Measurements from ENCODE around the gene KRTAP20-1.

KRTAP20-1 gene

DNA sequence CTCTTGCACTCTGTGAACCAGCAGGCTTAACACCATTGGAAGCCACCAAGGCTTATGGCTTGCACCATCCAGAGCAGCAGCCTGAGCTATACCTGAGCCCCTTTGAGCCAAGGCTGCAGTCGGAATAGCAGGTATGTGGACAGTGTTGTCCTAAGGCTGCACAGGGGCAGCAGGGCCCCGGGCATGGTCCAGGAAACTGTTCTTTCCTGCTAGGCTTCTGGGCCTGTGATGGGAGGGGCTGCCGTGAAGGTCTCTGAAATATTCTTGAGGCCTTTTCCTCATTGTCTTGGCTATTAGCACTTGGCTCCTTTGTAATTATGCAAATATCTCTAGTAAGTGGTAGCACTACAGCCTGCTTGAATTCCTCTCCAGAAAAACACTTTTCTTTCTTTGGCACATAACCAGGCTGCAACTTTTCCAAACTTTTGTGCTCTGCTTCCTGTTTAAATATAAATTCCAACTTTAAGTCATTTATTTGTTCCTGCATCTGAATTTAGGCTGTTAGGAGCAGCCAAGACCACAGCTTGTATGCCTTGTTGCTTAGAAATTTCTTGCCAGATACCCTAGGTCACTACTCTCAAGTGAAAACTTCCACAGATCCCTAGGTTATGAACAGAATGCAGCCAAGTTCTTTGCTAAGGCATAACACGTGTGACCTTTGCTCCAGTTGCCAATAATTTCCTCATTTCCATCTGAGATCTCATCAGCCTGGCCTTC, 9.4 kb downstream of the KRTAP20-1 start:
- Histone ChIP-seq H3K4me3 (replicated peaks; ENCODE audit: insufficient read depth, low read length) (no peak overlapping the region), H3K27ac (replicated peaks) (no peak overlapping the region), H3K27me3 (ENCODE audit: insufficient read depth, poor library complexity, severe bottlenecking) (no peaks in the 10 kb centered on the region)
- no peak for DNase-seq (ENCODE audit: low read depth in 1 of 2, low spot score in 1 of 2)
- TF ChIP-seq SPI1 (IDR thresholded peaks at IDR 0.05; ENCODE audit: borderline replicate concordance, low read depth) (no peak), GABPA (IDR thresholded peaks at IDR 0.05; ENCODE audit: low read depth) (no peak), POLR2AphosphoS5 (IDR thresholded peaks at IDR 0.05; ENCODE audit: low read depth) (no peak)
- TF ChIP-seq, protein P1, sequence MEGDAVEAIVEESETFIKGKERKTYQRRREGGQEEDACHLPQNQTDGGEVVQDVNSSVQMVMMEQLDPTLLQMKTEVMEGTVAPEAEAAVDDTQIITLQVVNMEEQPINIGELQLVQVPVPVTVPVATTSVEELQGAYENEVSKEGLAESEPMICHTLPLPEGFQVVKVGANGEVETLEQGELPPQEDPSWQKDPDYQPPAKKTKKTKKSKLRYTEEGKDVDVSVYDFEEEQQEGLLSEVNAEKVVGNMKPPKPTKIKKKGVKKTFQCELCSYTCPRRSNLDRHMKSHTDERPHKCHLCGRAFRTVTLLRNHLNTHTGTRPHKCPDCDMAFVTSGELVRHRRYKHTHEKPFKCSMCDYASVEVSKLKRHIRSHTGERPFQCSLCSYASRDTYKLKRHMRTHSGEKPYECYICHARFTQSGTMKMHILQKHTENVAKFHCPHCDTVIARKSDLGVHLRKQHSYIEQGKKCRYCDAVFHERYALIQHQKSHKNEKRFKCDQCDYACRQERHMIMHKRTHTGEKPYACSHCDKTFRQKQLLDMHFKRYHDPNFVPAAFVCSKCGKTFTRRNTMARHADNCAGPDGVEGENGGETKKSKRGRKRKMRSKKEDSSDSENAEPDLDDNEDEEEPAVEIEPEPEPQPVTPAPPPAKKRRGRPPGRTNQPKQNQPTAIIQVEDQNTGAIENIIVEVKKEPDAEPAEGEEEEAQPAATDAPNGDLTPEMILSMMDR (IDR thresholded peaks at IDR 0.05; ENCODE audit: insufficient read depth, low read length) = no peak
- TF ChIP-seq, protein P2, sequence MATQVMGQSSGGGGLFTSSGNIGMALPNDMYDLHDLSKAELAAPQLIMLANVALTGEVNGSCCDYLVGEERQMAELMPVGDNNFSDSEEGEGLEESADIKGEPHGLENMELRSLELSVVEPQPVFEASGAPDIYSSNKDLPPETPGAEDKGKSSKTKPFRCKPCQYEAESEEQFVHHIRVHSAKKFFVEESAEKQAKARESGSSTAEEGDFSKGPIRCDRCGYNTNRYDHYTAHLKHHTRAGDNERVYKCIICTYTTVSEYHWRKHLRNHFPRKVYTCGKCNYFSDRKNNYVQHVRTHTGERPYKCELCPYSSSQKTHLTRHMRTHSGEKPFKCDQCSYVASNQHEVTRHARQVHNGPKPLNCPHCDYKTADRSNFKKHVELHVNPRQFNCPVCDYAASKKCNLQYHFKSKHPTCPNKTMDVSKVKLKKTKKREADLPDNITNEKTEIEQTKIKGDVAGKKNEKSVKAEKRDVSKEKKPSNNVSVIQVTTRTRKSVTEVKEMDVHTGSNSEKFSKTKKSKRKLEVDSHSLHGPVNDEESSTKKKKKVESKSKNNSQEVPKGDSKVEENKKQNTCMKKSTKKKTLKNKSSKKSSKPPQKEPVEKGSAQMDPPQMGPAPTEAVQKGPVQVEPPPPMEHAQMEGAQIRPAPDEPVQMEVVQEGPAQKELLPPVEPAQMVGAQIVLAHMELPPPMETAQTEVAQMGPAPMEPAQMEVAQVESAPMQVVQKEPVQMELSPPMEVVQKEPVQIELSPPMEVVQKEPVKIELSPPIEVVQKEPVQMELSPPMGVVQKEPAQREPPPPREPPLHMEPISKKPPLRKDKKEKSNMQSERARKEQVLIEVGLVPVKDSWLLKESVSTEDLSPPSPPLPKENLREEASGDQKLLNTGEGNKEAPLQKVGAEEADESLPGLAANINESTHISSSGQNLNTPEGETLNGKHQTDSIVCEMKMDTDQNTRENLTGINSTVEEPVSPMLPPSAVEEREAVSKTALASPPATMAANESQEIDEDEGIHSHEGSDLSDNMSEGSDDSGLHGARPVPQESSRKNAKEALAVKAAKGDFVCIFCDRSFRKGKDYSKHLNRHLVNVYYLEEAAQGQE (IDR thresholded peaks at IDR 0.05; ENCODE audit: insufficient replicate concordance, low read depth) = no peak

DNA sequence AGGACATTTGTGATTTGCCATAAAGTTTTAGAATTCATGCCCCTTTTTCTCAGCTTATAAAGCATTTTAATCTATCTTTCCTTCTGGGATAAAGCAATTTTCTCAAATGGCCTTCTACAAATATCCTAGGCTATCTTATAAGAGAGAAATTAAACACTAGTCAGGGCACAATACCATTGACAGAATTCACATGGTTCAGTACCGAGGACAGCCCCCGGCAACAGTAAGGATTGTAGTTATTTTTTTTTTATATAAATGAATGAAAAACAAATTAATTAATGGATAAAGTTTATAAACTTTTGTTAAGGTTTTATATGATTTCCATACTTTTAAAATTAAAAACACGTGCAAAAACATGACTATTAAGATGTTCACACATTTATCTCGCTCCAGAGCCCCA, 11.9 kb downstream of the KRTAP20-1 start:
- Histone ChIP-seq H3K27me3 (ENCODE audit: insufficient read depth, poor library complexity, severe bottlenecking) (no peaks in the 10 kb centered on the region), H3K27ac (replicated peaks) (no peak overlapping the region), H3K4me3 (replicated peaks; ENCODE audit: insufficient read depth, low read length) (no peak overlapping the region)
- DNase-seq (ENCODE audit: low read depth in 1 of 2, low spot score in 1 of 2) = no peak
- TF ChIP-seq GABPA (IDR thresholded peaks at IDR 0.05; ENCODE audit: low read depth) (no peak), SPI1 (IDR thresholded peaks at IDR 0.05; ENCODE audit: borderline replicate concordance, low read depth) (no peak), POLR2AphosphoS5 (IDR thresholded peaks at IDR 0.05; ENCODE audit: low read depth) (no peak)
- TF ChIP-seq, protein P2 (IDR thresholded peaks at IDR 0.05; ENCODE audit: insufficient replicate concordance, low read depth) = peak; percentile 54

DNA sequence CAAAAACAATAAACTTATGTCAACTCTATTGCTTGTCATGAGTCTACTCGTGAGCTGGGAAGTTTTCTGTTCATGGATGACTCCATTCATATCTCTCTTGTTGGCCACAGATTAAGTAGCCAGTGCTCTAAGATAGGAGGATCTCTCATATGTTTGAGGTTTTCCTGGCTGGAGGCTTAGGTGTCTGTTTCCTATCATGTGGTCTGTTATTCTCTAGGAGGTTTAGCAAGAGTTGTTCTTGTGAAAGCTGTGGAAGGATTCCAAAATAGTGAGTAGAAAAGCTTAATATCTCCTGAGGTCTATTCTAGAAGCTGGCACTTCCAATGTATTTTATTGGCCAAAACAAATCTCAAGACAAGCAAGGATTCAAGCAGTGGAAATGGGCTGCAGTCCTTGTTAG, 13.0 kb downstream of the KRTAP20-1 start:
- no peak overlapping the region for H3K27ac ChIP-seq (replicated peaks)
- H3K27me3 ChIP-seq (ENCODE audit: insufficient read depth, poor library complexity, severe bottlenecking) = no peaks in the 10 kb centered on the region
- DNase-seq (ENCODE audit: low read depth in 1 of 2, low spot score in 1 of 2) = no peak
- H3K4me3 ChIP-seq (replicated peaks; ENCODE audit: insufficient read depth, low read length) = no peak overlapping the region
- no peak for TF ChIP-seq POLR2AphosphoS5 (IDR thresholded peaks at IDR 0.05; ENCODE audit: low read depth)
- TF ChIP-seq SPI1 (IDR thresholded peaks at IDR 0.05; ENCODE audit: borderline replicate concordance, low read depth) = no peak
- no peak for TF ChIP-seq GABPA (IDR thresholded peaks at IDR 0.05; ENCODE audit: low read depth)
- TF ChIP-seq, protein P1 (IDR thresholded peaks at IDR 0.05; ENCODE audit: insufficient read depth, low read length) = no peak
- TF ChIP-seq, protein P2 (IDR thresholded peaks at IDR 0.05; ENCODE audit: insufficient replicate concordance, low read depth) = no peak

Data from HL-60 (cell line).